Muscle of leg (tissue), 11 donors: ENCODE results near the gene TAP1. TPM values are rescaled to one million over a fixed set of nuclear protein-coding genes. Genes with fewer than 3 reads are reported as not detected.
A peak's percentile ranks its signal among the peaks of the same experiment; 100 is the strongest.
"Not testable (repeated sequence)": the region's sequence is repeated elsewhere in the genome, so short reads cannot be mapped to it uniquely, and the experiment has no call there.

Experiments
- DNase-seq: peaks from one replicate; pipeline ENCODE4 v3.0.0; 2013
- H3K27ac ChIP-seq: one replicate; pipeline ENCODE4 v1.5.1; 2013; ENCODE audit warnings: mild to moderate bottlenecking, low read length, control low read depth
- H3K27me3 ChIP-seq: one replicate; pipeline ENCODE4 v1.6.1; 2013; ENCODE audit warnings: low read length; ENCODE audit not compliant: control insufficient read depth, insufficient read depth
- H3K36me3 ChIP-seq: one replicate; pipeline ENCODE4 v1.6.1; 2013; ENCODE audit warnings: low read length; ENCODE audit not compliant: control insufficient read depth, insufficient read depth
- H3K4me1 ChIP-seq: one replicate; pipeline ENCODE4 v1.6.1; 2013; ENCODE audit warnings: low read length; ENCODE audit not compliant: control insufficient read depth, insufficient read depth
- H3K4me3 ChIP-seq: one replicate; pipeline ENCODE4 v1.5.1; 2013; ENCODE audit warnings: low read length, control low read depth
- H3K9me3 ChIP-seq: replicated peaks from 2 replicates; pipeline ENCODE4 v1.6.1; 2013; ENCODE audit warnings: low read depth, low read length; ENCODE audit not compliant: control insufficient read depth
- WGBS: methylation state at CpG from one replicate; pipeline ENCODE4 v1.1.5; 2013; ENCODE audit warnings: missing lambda C conversion rate; ENCODE audit not compliant: insufficient coverage; 5-methylcytosine and 5-hydroxymethylcytosine counted together
- polyA plus RNA-seq, 8 donors: library from polyadenylated mRNA; unstranded; fragments of 120-200 nt; gene quantifications; one replicate each; pipeline versions ENCODE4 v1.2.1 to v1.2.3, GENCODE V29; 2013; ENCODE audit warnings: inconsistent platforms in 1 of 8, low replicate concordance in 1 of 8; ENCODE audit not compliant: insufficient read length in 8 of 8, insufficient read depth in 1 of 8
- total RNA-seq: library from RNA; stranded (reverse); fragments of 120-200 nt; gene quantifications from one replicate; pipeline ENCODE4 v1.2.4, GENCODE V29; 2013

The TAP1 gene
- total and polyA plus RNA-seq, 9 donors: 6.2 to 11.0 (median 8.2) TPM

DNA sequence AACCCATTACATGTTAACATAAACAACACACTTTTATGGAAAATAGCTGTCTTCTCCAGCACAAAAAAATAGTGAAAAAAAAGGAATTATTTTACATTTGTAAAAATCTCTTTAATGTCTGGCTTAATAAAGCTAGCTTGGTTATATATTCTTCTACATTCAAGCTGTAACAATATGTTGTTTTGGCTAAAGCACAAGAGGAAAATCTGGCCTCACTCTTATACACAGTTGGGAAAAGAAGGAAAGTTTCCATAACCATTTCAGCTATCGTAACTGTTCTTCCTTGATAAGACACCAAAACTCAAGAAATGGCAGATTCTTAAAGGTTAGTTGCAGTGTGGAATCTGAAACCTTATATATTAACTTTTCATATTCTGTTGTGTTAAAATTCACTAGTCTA is 44.3 kb downstream of the TAP1 start:
- Histone ChIP-seq H3K36me3 (no peaks in the 10 kb centered on the region), H3K27me3 (no peaks in the 10 kb centered on the region), H3K4me3 (no peak overlapping the region), H3K27ac (no peak overlapping the region), H3K9me3 (no peaks in the 10 kb centered on the region), H3K4me1 (no peaks in the 10 kb centered on the region)
- peak; percentile 41 for DNase-seq
- WGBS: no CpG with 5 or more reads among the region's 1 CpG

DNA sequence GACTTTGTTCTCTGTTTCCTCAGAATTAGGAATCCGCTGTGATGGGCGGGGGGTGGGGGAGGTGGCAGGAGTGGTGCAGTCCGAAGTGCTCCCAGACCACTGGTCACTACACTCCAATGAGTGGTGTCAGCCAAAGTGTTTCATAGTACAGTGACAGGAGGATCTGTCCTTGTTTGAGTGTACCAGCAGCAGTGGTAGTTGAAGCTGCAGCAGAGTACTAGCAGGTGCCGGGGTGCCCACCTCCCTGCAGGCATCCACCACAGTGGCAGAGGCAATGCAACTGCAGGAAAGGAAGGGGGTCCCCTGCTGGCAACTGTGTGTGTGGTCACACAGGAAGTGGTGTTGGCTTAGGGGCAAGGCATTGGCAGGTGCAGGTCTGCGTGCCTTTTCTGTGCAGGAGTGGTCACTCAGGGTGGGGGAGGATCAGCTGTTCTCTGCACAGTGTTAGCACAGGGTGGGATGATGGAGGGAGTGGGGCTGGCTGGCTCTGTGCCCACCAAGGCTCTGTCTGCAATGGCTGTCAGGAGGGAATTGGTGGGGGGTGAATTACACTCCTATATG is 46.4 kb downstream of the TAP1 start:
- WGBS: 69% methylated on average over 4 of the region's 5 CpGs
- no peak for DNase-seq
- no peaks in the 10 kb centered on the region for H3K9me3 ChIP-seq
- H3K27me3 ChIP-seq: no peaks in the 10 kb centered on the region
- no peaks in the 10 kb centered on the region for H3K4me1 ChIP-seq
- no peaks in the 10 kb centered on the region for H3K36me3 ChIP-seq
- H3K27ac ChIP-seq: no peak overlapping the region
- no peak overlapping the region for H3K4me3 ChIP-seq

DNA sequence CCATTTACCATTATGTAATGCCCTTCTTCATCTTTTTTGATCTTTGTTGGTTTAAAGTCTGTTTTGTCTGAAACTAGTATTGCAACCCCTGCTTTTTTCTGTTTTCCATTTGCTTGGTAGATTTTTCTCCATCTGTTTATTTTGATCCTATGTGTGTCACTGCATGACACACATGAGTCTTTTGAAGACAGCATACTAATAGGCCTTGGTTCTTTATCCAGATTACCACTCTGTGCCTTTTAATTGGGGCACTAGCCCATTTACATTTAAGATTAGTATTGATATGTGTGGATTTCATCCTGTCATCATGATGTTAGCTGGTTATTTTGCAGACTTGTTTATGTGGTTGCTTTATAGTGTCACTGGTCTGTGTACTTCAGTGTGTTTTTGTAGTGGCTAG is 48.1 kb downstream of the TAP1 start:
- H3K4me1 ChIP-seq, H3K27me3 ChIP-seq, H3K4me3 ChIP-seq, H3K27ac ChIP-seq, H3K9me3 ChIP-seq, H3K36me3 ChIP-seq, DNase-seq: not testable (repeated sequence)

DNA sequence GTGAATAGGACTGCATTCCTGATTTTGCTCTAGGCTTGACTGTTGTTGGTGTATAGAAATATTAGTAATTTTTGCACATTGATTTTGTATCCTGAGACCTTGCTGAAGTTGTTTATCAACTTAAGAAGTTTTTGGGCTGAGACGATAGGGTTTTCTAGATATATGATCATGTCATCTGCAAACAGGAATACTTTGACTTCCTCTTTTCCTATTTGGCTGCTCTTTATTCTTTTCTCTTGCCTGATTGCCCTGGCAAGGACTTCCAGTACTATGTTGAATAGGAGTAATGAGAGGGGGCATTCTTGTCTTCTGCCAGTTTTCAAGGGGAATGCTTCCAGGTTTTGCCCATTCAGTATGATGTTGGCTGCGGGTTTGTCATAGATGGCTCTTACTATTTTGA is 50.1 kb downstream of the TAP1 start:
- no peaks in the 10 kb centered on the region for H3K9me3 ChIP-seq
- no CpG with 5 or more reads among the region's 2 CpGs for WGBS
- no peak overlapping the region for H3K27ac ChIP-seq
- peaks cover 8% of the 10 kb centered on the region for H3K27me3 ChIP-seq
- no peaks in the 10 kb centered on the region for H3K36me3 ChIP-seq
- no peak overlapping the region for H3K4me3 ChIP-seq
- H3K4me1 ChIP-seq: no peaks in the 10 kb centered on the region
- DNase-seq: no peak

DNA sequence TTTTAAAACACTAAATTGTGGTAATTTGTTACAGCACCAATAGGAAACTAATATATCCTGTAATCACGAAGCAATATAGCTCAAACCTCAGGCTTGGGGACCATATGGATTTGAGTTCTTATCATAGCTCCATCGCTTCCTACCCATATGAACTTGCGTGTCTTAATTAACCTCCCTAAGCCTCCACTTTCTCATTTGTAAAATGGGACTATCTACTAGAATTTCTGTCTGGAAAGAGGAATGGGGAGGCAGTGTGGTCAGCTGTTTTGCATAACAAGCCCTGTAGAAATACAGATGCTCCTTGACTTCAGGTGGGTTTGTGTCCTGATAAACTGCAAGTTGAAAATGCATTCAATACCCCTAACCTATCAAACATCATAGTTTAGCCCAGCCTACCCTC is 53.8 kb downstream of the TAP1 start:
- H3K27ac ChIP-seq: no peak overlapping the region
- H3K9me3 ChIP-seq: no peaks in the 10 kb centered on the region
- H3K4me1 ChIP-seq: peaks cover 2% of the 10 kb centered on the region
- H3K27me3 ChIP-seq: peaks cover 25% of the 10 kb centered on the region
- no peak for DNase-seq
- no peaks in the 10 kb centered on the region for H3K36me3 ChIP-seq
- no CpG with 5 or more reads among the region's 3 CpGs for WGBS
- no peak overlapping the region for H3K4me3 ChIP-seq

DNA sequence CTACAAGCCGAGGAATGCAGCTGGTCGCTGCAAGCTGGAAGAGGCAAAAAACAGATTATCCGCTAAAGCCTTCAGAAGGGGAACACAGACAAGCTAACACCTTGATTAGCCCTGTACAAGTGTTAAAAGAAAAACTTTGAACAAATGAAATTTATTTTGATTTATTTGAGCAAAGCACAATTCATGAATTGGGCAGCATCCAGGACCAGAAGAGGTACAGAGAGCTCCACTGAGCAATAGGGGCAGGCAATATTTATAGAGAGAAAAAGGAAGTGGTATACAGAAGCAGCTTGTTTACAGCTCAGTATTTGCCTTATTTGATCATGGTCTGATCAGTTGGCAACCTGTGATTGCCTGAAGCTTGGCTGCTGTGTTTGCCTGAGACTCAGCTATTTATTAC is 54.3 kb downstream of the TAP1 start:
- Histone ChIP-seq H3K9me3 (no peaks in the 10 kb centered on the region), H3K4me1 (peaks cover 2% of the 10 kb centered on the region), H3K36me3 (no peaks in the 10 kb centered on the region), H3K27ac (no peak overlapping the region), H3K4me3 (no peak overlapping the region), H3K27me3 (peaks cover 27% of the 10 kb centered on the region)
- WGBS: 100% methylated on average over 2 of the region's 3 CpGs
- DNase-seq: no peak

DNA sequence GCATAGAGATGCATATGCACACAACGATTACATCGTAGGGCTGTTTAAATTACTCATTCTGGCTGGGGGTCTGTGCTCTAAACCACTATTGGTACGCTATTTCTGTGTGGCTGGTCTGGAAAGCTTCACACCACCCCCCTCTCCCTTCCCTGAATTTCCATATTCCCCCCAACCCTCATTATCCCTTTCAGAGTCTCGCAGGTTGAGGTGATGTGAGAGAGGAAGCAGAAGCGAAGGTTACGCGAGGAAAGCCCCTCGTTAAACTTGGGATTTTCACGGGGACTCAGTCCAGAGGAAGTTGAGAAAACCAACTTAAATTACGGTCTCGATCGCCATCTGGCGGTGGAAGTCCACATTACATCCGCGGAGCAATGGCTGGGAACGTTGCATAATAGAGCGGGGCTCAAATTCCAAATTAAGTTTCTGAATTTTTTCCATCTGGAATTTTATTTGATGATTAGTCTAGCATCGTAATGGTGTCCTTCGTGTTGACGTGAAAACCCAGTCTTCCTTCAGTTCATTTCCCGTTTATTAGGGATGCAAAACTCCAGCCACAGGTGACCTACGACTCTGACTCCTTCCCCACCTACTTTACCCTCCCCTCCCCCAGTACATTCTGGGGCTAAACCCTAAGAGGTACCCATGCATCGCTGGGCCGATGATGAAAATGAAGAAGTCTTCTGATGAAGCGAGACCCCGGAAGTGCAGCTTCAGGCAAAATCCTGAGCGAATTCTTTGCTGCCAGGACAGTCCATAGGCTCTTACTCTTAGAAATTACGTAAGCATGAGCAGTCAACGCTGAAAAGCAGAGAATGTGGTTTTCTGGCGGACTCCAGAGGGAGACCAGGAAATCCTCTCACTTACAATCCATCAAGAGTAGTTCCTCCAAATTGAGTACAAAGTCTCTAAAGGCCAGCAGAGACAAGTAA is 56.4 kb downstream of the TAP1 start:
- WGBS: 5% methylated on average over 19 of the region's 30 CpGs
- no peaks in the 10 kb centered on the region for H3K9me3 ChIP-seq
- H3K27ac ChIP-seq: no peak overlapping the region
- H3K36me3 ChIP-seq: no peaks in the 10 kb centered on the region
- H3K4me3 ChIP-seq: no peak overlapping the region
- H3K4me1 ChIP-seq: peaks cover 2% of the 10 kb centered on the region
- DNase-seq: peak; percentile 75
- peaks cover 33% of the 10 kb centered on the region for H3K27me3 ChIP-seq

Other genes with a start within 250 kb of the TAP1 start
- gene HLA-DQA1, start 216.3 kb downstream of the TAP1 start, total RNA-seq: 2.6 TPM
- gene HLA-DQA1, start 216.3 kb downstream of the TAP1 start, polyA plus RNA-seq: 1 to 10 TPM; 1.5 to 3.3 (median 2.8) TPM
- 3.8 TPM for gene HLA-DQB1, start 187.0 kb downstream of the TAP1 start, total RNA-seq
- 1 to 10 TPM in 7 of 8 donors, under 1 TPM in 1; 0.37 to 5.0 (median 3.4) TPM for gene HLA-DQB1, start 187.0 kb downstream of the TAP1 start, polyA plus RNA-seq
- gene HLA-DQA2, start 112.3 kb downstream of the TAP1 start, total RNA-seq: 0.13 TPM
- gene HLA-DQA2, start 112.3 kb downstream of the TAP1 start, polyA plus RNA-seq: under 1 TPM in 5 of 8 donors, not detected in 3; 0.30 to 0.80 (median 0.36) TPM
- 0.18 TPM for gene HLA-DQB2, start 90.2 kb downstream of the TAP1 start, total RNA-seq
- under 1 TPM in 7 of 8 donors, not detected in 1; 0.08 to 0.40 (median 0.23) TPM for gene HLA-DQB2, start 90.2 kb downstream of the TAP1 start, polyA plus RNA-seq
- gene HLA-DOB, start 36.7 kb downstream of the TAP1 start, total RNA-seq: 0.09 TPM
- under 1 TPM in 3 of 8 donors, not detected in 5; 0.14 to 0.33 (median 0.16) TPM for gene HLA-DOB, start 36.7 kb downstream of the TAP1 start, polyA plus RNA-seq
- gene TAP2, start 15.0 kb downstream of the TAP1 start, total RNA-seq: 4.6 TPM
- gene TAP2, start 15.0 kb downstream of the TAP1 start, polyA plus RNA-seq: 1 to 10 TPM; 4.5 to 8.7 (median 6.9) TPM
- 16.4 TPM for gene PSMB8, start 9.7 kb downstream of the TAP1 start, total RNA-seq
- gene PSMB8, start 9.7 kb downstream of the TAP1 start, polyA plus RNA-seq: 10 to 100 TPM; 10.9 to 18.1 (median 16.3) TPM
- 4.3 TPM for gene PSMB9, start 488 bp upstream of the TAP1 start, total RNA-seq
- 1 to 10 TPM; 4.3 to 6.3 (median 4.6) TPM for gene PSMB9, start 488 bp upstream of the TAP1 start, polyA plus RNA-seq
- 5.6 TPM for gene HLA-DMB, start 87.3 kb upstream of the TAP1 start, total RNA-seq
- gene HLA-DMB, start 87.3 kb upstream of the TAP1 start, polyA plus RNA-seq: 1 to 10 TPM; 3.5 to 5.3 (median 4.3) TPM
- 4.2 TPM for gene HLA-DMA, start 99.4 kb upstream of the TAP1 start, total RNA-seq
- gene HLA-DMA, start 99.4 kb upstream of the TAP1 start, polyA plus RNA-seq: 1 to 10 TPM; 2.6 to 6.9 (median 4.3) TPM
- 86.8 TPM for gene BRD2, start 114.9 kb upstream of the TAP1 start, total RNA-seq
- gene BRD2, start 114.9 kb upstream of the TAP1 start, polyA plus RNA-seq: 100 to 1,000 TPM; 141 to 169 (median 162) TPM
- 1.5 TPM for gene HLA-DOA, start 155.9 kb upstream of the TAP1 start, total RNA-seq
- gene HLA-DOA, start 155.9 kb upstream of the TAP1 start, polyA plus RNA-seq: 1 to 10 TPM; 1.2 to 3.9 (median 2.2) TPM
- 18.6 TPM for gene HLA-DPA1, start 219.9 kb upstream of the TAP1 start, total RNA-seq
- gene HLA-DPA1, start 219.9 kb upstream of the TAP1 start, polyA plus RNA-seq: 10 to 100 TPM; 11.4 to 18.7 (median 14.3) TPM
- gene HLA-DPB1, start 222.3 kb upstream of the TAP1 start, total RNA-seq: 12.1 TPM
- 10 to 100 TPM in 5 of 8 donors, 1 to 10 TPM in 3; 7.9 to 15.8 (median 11.1) TPM for gene HLA-DPB1, start 222.3 kb upstream of the TAP1 start, polyA plus RNA-seq